Measurements from ENCODE around the gene WEE2.
"Not testable (repeated sequence)": the region's sequence is repeated elsewhere in the genome, so short reads cannot be mapped to it uniquely, and the experiment has no call there.

The WEE2 gene

DNA sequence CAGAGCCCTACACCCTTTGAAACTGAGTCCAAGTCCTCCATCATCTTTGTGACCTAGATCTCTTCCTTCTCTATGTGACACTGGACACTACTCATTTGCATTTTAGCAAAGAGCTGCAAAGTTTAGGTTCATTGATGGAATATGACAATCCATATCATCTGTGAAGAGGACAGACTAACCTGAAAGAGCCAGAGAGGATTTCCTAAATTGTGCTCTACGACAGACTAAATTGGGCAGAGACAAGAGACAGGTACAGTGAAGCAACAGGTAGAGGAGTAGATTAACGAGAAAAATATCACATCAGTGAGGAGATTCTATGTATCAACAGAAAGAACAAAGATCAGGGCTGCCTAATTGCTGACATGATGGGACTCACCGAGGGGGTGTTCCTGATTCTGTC lies 55.6 kb downstream of the WEE2 start, which contains the start of gene TAS2R3:
Gene TAS2R3, plus strand, starts transcription at position 301 of the 400 bp plus-strand sequence. Its CDS starts 62 bp downstream, at position 363.
- peaks cover 51 to 78% (median 62%) of the 10 kb centered on the region in 11 experiments for H3K36me3 ChIP-seq
- H3K27ac ChIP-seq: no peak within 1 kb of the TSS
- 0 out of 22 replicates have a peak, but pooled peaks cover 0 to under 1% (median 0%) of the 10 kb centered on the region in 11 experiments for H3K9me3 ChIP-seq (replicated peaks in 1 of 11)
- no peaks in the 10 kb centered on the region for H4K20me1 ChIP-seq
- TF ChIP-seq Cebpa-rat (IDR thresholded peaks at IDR 0.05): no peak
- no peaks in the 10 kb centered on the region for H3K27me3 ChIP-seq
- no peak within 1 kb of the TSS for H3K4me3 ChIP-seq
- H3K4me2 ChIP-seq: no peak within 1 kb of the TSS
- H3K9ac ChIP-seq: no peak within 1 kb of the TSS
- no peaks in the 10 kb centered on the region; a peak in 1 of 20 replicates for H3K4me1 ChIP-seq

DNA sequence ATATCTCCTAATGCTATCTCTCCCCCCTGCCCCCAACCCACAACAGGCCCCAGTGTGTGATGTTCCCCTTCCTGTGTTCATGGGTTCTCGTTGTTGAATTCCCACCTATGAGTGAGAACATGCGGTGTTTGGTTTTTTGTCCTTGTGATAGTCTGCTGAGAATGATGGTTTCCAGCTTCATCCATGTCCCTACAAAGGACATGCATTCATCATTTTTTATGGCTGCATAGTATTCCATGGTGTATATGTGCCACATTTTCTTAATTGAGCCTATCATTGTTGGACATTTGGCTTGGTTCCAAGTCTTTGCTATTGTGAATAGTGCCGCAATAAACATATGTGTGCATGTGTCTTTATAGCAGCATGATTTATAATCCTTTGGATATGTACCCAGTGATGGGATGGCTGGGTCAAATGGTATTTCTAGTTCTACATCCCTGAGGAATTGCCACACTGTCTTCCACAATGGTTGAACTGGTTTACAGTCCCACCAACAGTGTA lies 62.0 kb downstream of the WEE2 start:
- peaks cover 0 to 20% (median 11%) of the 10 kb centered on the region in 11 experiments; a peak in 17 of 22 replicates for H3K36me3 ChIP-seq
- not testable (repeated sequence) for H3K4me3 ChIP-seq, H3K27me3 ChIP-seq, H3K27ac ChIP-seq, H3K4me2 ChIP-seq, H3K9ac ChIP-seq, H4K20me1 ChIP-seq, H3K4me1 ChIP-seq
- peaks cover 0 to 12% (median 5%) of the 10 kb centered on the region in 11 experiments; a peak in 11 of 22 replicates for H3K9me3 ChIP-seq (replicated peaks in 1 of 11)

DNA sequence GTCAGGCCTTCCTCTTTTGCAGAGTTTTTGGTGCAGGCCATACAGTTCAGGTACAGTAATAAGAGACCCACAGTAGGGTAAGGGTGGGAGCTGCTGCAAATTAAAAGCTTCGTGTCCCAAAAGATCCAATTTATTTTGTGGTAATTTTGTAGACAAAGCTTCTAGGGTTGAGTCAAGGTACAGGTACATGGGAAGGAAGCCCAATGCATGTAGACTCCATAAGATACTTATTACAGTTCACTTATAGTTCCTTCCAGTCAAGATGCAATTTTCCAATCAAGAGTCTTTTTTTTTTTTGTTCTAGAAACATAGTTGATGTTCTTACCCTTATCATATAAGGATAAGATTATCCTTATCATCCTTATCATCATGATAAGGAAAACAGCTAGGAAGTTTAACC lies 68.2 kb downstream of the WEE2 start, which contains the start of gene TAS2R4:
Gene TAS2R4, plus strand, starts transcription at position 301 of the 400 bp plus-strand sequence. CDS start 1,815 bp downstream, outside the sequence.
- no peak for TF ChIP-seq Cebpa-rat (IDR thresholded peaks at IDR 0.05)
- Histone ChIP-seq H3K4me2 (no peak within 1 kb of the TSS), H3K36me3 (peaks cover 40 to 65% (median 50%) of the 10 kb centered on the region in 11 experiments), H3K9ac (no peak within 1 kb of the TSS), H3K9me3 (replicated peaks in 1 of 11) (peaks cover 0 to 17% (median 11%) of the 10 kb centered on the region in 11 experiments; a peak in 14 of 22 replicates), H3K27me3 (no peaks in the 10 kb centered on the region), H3K4me1 (no peaks in the 10 kb centered on the region), H3K4me3 (no peak within 1 kb of the TSS), H4K20me1 (no peaks in the 10 kb centered on the region; a peak in 1 of 22 replicates), H3K27ac (no peak within 1 kb of the TSS)
